Regular cardiac myocyte (primary cell): Measurements from ENCODE around the gene MSMB. TPM values are rescaled to one million over a fixed set of nuclear protein-coding genes. Genes with fewer than 3 reads are reported as not detected.

Experiments
- total RNA-seq: library from RNA; depleted of rRNA; stranded (reverse); fragments of >200 nt; gene quantifications from 2 replicates; pipeline ENCODE4 v1.2.3, GENCODE V29; 2014

Gene MSMB, protein sequence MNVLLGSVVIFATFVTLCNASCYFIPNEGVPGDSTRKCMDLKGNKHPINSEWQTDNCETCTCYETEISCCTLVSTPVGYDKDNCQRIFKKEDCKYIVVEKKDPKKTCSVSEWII
- total RNA-seq: not detected in 2 replicates

DNA sequence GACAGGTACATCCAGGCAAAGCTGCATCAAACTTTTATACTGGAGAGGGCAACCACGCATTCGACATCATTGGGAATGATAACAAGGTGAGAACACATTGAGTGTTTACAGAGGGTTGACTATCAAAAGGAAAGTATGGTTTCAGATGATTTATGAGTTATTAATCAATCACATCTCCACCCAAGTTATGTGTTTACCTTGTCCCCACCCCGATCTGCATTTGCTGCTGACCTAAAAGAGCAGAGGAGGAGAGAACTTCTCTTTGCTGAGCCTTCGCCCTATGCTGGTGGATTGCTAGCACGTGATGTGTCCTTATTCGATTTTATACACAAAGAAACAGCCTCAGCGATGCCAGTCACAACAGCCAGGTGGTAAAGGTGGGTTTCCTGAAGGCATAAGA is at the start of gene MSMB:
TSS of gene MSMB (minus strand) at position 9 of the 400 bp plus-strand sequence. CDS start 32 bp downstream, outside the sequence.

DNA sequence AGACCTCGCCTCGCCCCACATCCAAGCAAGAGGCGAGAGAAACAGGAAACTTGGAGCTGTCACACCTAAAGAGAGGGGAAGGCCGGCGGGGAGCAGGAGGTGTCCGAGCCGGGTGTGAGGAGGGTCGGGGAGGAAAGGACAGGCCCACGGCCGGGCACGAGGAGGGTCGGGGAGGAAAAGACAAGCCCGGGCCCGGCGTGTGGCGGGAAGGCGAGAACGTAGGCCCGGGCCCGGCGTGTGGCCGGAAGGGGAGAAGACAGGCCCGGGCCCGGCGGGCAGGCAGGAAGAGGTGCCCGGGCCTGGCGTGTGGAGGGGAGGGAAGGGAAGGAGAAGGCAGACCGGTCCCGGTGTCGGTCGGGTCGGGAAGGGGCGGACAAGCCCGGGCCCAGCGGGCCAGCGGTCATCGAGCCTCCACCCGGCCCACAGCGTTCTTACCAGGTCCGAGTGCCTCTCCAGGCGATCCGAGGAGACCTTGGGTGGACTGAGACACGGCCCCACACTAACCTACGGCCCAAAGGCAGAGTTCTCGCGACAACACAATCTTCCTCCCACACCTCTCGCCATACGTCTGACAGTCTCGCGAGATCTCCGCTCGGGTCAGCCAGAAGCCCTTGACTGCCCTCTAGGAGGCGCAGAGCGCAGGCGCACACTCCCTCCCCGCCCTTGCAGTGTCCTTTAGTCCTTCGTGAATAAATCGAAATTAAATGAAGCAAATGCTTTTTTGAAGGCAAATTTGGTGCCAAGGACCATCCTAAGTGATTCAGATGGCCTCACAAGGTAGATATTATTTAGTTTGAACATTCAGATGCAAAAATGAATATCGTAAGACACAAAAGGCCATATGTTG is 15.8 kb downstream of the MSMB start, which contains the start of gene NCOA4:
TSS of gene NCOA4 (minus strand) at position 533 of the 847 bp plus-strand sequence. CDS start 13,943 bp downstream, outside the sequence.

Other genes starting within 250 kb of the MSMB start
- gene AGAP4, start 198.8 kb downstream of the MSMB start, total RNA-seq: 3.3 and 3.4 TPM in 2 replicates
- gene TIMM23, start 73.8 kb downstream of the MSMB start, total RNA-seq: 71.6 and 121 TPM in 2 replicates
- gene NCOA4, start 15.6 kb downstream of the MSMB start, total RNA-seq: 170 and 204 TPM in 2 replicates
- gene ANTXRL, start 240.7 kb upstream of the MSMB start, total RNA-seq: not detected in 2 replicates